A549 (cell line): ENCODE measurements around the gene SUCLA2. TPM values are rescaled to one million over a fixed set of nuclear protein-coding genes. Genes with fewer than 3 reads are reported as not detected.
A peak's percentile ranks its signal among the peaks of the same experiment; 100 is the strongest.

Experiments
- ATAC-seq, 2 experiments: fragments of 200-7000 bp in 1 of 2; fragments of >200 bp in 1 of 2; cut with Nextera tagmentation in 1 of 2; cut with Tn5 transposase in 1 of 2; 3 replicates each; pipeline versions ENCODE4 v1.8.0 to v1.9.1; 2018 to 2020; ENCODE audit warnings: mild to moderate bottlenecking in 1 of 2, moderate library complexity in 1 of 2
- CTCF ChIA-PET: fragments of 300-600 bp; sonication (Branson Sonifier 250); formaldehyde crosslinking; extraction: SDS; loops from one replicate; lab custom pipeline; 2021; ENCODE audit warnings: antibody characterized with exemption, inconsistent platforms; lab: Yijun Ruan, JAX
- POLR2A ChIA-PET: fragments of 350-600 bp; formaldehyde crosslinking; extraction: SDS; loops from one replicate; lab custom pipeline; 2021; ENCODE audit warnings: antibody characterized with exemption, inconsistent platforms; lab: Yijun Ruan, JAX
- DNase-seq, 2 experiments: peaks; one replicate each; pipeline versions ENCODE4 v3.0.0 to v3.0.0-alpha.2; 2011 to 2016; ENCODE audit warnings: low read depth in 1 of 2, low spot score in 1 of 2
- FAIRE-seq: peaks from 2 replicates; lab custom pipeline; 2011; peaks lifted over from hg19 to GRCh38; lab: Jason Lieb, UNC
- H3K27ac ChIP-seq, 2 experiments: fragments of >200 bp; sonication (Bioruptor Twin); formaldehyde crosslinking; 3 replicates each; pipeline ENCODE4 v1.5.1; 2016 to 2017
- H3K4me1 ChIP-seq: fragments of >200 bp; sonication (Bioruptor Twin); formaldehyde crosslinking; 3 replicates; pipeline ENCODE4 v1.6.1; 2016
- H3K4me2 ChIP-seq: fragments of >200 bp; sonication (Bioruptor Twin); formaldehyde crosslinking; 3 replicates; pipeline ENCODE4 v1.6.1; 2016
- H3K4me3 ChIP-seq: fragments of >200 bp; sonication (Bioruptor Twin); formaldehyde crosslinking; 3 replicates; pipeline ENCODE4 v1.5.1; 2016
- H3K9me3 ChIP-seq: fragments of >200 bp; sonication (Bioruptor Twin); formaldehyde crosslinking; 3 replicates; pipeline ENCODE4 v1.6.1; 2016
- ATOH8 ChIP-seq: fragments of 250-450 bp; sonication (Bioruptor Pico); IDR thresholded peaks from 2 replicates; pipeline ENCODE4 v1.5.0; 2020; ENCODE audit warnings: low read depth, mild to moderate bottlenecking, moderate library complexity
- BHLHE40 ChIP-seq: IDR thresholded peaks from 2 replicates; pipeline ENCODE4 v1.6.1; 2012; ENCODE audit warnings: low read depth, low read length, inconsistent platforms
- CBX8 ChIP-seq: fragments of 200-600 bp; sonication (generic); IDR thresholded peaks from 2 replicates; pipeline ENCODE4 v1.6.1; 2016
- ESRRA ChIP-seq: fragments of 150-350 bp; IDR thresholded peaks from 2 replicates; pipeline ENCODE4 v1.6.1; 2014; ENCODE audit warnings: mild to moderate bottlenecking, low read length, borderline replicate concordance
- HMGXB4 ChIP-seq: fragments of 250-450 bp; sonication (Bioruptor Pico); IDR thresholded peaks from 2 replicates; pipeline ENCODE4 v1.5.0; 2021; ENCODE audit warnings: mild to moderate bottlenecking, moderate library complexity, borderline replicate concordance
- HOXB13 ChIP-seq: fragments of 250-450 bp; sonication (Bioruptor Pico); IDR thresholded peaks from 2 replicates; pipeline ENCODE4 v1.5.0; 2020; ENCODE audit warnings: low read depth, mild to moderate bottlenecking, moderate library complexity
- KDM1A ChIP-seq: fragments of 200-600 bp; sonication (generic); IDR thresholded peaks from 2 replicates; pipeline ENCODE4 v1.6.1; 2016; ENCODE audit warnings: low read depth, mild to moderate bottlenecking
- KDM5A ChIP-seq: fragments of 200-600 bp; sonication (generic); IDR thresholded peaks from 2 replicates; pipeline ENCODE4 v1.6.1; 2016; ENCODE audit warnings: antibody characterized with exemption, mild to moderate bottlenecking
- MAZ ChIP-seq: fragments of 150-350 bp; IDR thresholded peaks from 2 replicates; pipeline ENCODE4 v1.6.1; 2014; ENCODE audit warnings: antibody characterized with exemption, low read depth, low read length, borderline replicate concordance
- PBX3 ChIP-seq: IDR thresholded peaks from 2 replicates; pipeline ENCODE4 v1.6.1; 2012
- PHF8 ChIP-seq: fragments of 200-600 bp; sonication (generic); IDR thresholded peaks from 2 replicates; pipeline ENCODE4 v1.6.1; 2016; ENCODE audit warnings: low read depth, mild to moderate bottlenecking, antibody characterized with exemption, moderate library complexity, borderline replicate concordance
- POLR2A ChIP-seq: IDR thresholded peaks from 2 replicates; pipeline ENCODE4 v1.6.1; 2012; ENCODE audit warnings: mild to moderate bottlenecking, low read length
- RAD21 ChIP-seq, 2 experiments: fragments of >200 bp in 1 of 2; sonication (Bioruptor Twin) in 1 of 2; formaldehyde crosslinking in 1 of 2; IDR thresholded peaks in 1 of 2; conservative IDR thresholded peaks in 1 of 2; 2 replicates in 1 of 2; 3 replicates in 1 of 2; pipeline ENCODE4 v1.6.1; 2012 to 2018; ENCODE audit warnings: inconsistent platforms in 1 of 2
- RNF2 ChIP-seq: fragments of 200-600 bp; sonication (generic); IDR thresholded peaks from 2 replicates; pipeline ENCODE4 v1.6.1; 2016; ENCODE audit warnings: low read depth, mild to moderate bottlenecking, antibody characterized with exemption, moderate library complexity, borderline replicate concordance
- WGBS: methylation state at CpG from one replicate; pipeline ENCODE4 v1.1.6; 2017; ENCODE audit errors: missing lambda C conversion rate; 5-methylcytosine and 5-hydroxymethylcytosine counted together
- polyA minus RNA-seq: library from RNA; depleted of rRNA, polyadenylated mRNA; stranded (reverse); fragments of >200 nt; gene quantifications from 2 replicates; pipeline ENCODE4 v1.2.3, GENCODE V29; 2011; rRNA and poly(A)+ RNA removed
- polyA plus RNA-seq, 4 experiments: library from polyadenylated mRNA; depleted of rRNA in 3 of 4; stranded (reverse); fragments of >200 nt; fragmentation: RNase III in 1 of 4; extraction: RNeasy Plus Mini Kit Qiagen cat#74134 plus additional on column Dnase treatment in 1 of 4; gene quantifications; 2 replicates in 3 of 4; 3 replicates in 1 of 4; pipeline ENCODE4 v1.2.3, GENCODE V29; 2011 to 2017
- TF ChIP-seq, protein P1 (sequence below): IDR thresholded peaks from 2 replicates; pipeline ENCODE4 v1.6.1; 2012
- TF ChIP-seq, protein P2 (sequence below): fragments of >200 bp; sonication (Bioruptor Twin); formaldehyde crosslinking; IDR thresholded peaks from 3 replicates; pipeline ENCODE4 v1.6.1; 2016

SUCLA2 gene
- polyA plus RNA-seq (2011; rRNA removed), result 62.1 and 65.4 TPM in 2 replicates
- 20.2 and 21.4 TPM in 2 replicates for polyA plus RNA-seq (2012; cell fraction: cytosol; rRNA removed)
- 10.7 and 11.7 TPM in 2 replicates for polyA plus RNA-seq (2012; cell fraction: nucleus; rRNA removed)
- 46.4 to 52.6 TPM (median 48.2 TPM) in 3 replicates for polyA plus RNA-seq (2017; fragmentation: RNase III; extraction: RNeasy Plus Mini Kit Qiagen cat#74134 plus additional on column Dnase treatment)
- polyA minus RNA-seq, result 8.9 and 12.4 TPM in 2 replicates

DNA sequence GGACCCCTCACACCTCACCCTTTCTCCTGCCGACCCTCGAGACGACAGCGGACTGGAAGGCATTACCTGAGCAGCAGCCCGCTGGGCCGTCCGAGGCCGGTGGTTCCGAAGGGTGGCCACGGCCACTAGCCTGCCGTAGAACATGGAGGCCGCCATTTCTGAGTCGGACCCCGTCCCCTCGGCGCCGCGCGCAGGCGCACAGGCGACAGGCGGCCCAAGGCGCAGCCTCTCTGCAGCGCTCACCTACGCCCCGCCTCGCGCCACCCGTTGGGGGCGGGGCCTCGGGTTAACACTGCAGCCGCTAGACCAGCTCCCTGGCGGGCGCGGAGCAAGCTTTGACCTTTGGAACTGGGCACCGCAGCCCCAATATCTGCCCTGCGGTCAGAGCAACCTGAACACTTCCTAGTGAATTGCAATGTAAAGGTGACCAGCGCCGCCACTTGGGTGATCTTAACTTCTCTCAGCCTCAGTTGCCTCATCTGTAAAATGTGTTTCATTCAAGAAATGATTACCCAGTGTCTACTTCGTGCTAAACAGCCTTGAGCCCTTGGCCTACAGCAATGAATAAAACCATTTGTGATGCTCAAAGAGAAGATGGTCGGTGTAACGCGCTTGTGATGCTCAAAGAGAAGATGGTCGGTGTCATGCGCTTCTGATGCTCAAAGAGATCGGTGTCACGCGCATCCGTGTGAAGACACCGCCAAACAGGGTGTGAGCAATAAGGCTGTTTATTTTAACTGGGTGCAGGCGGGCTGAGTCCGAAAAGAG, at the start of gene SUCLA2:
Gene SUCLA2 (minus strand): TSS at position 160 of the 768 bp plus-strand sequence. CDS start 4 bp downstream, at position 156.
- no peak for FAIRE-seq
- peak within 1 kb of the TSS; percentile 94 to 98 for H3K27ac ChIP-seq
- ATAC-seq, result peak; percentile 97 to 100
- TF ChIP-seq, protein P1, sequence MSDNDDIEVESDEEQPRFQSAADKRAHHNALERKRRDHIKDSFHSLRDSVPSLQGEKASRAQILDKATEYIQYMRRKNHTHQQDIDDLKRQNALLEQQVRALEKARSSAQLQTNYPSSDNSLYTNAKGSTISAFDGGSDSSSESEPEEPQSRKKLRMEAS, result peak; percentile 36
- TF ChIP-seq KDM5A, result peak; percentile 79; the same call in 1 of the 2 replicates
- no peak for TF ChIP-seq HMGXB4 (CRISPR knock-in tag)
- peak; percentile 90 for TF ChIP-seq KDM1A
- TF ChIP-seq ESRRA, result no peak
- 0 out of 2 replicates have a peak, but pooled peaks have one; percentile 53 for TF ChIP-seq PHF8
- peak; percentile 78 for TF ChIP-seq POLR2A
- no peak for TF ChIP-seq MAZ
- ChIA-PET POLR2A (interaction anchor here (0.6 to 2.3 kb wide), 2 partner anchors 9 to 37 kb away, joined by 5 to 16 read pairs; partner anchors contain the start of gene NUDT15), CTCF (no interaction called here)
- no peaks in the 10 kb centered on the region for H3K9me3 ChIP-seq
- WGBS, result 3% methylated on average over 20 of the region's 52 CpGs
- peaks cover 19% of the 10 kb centered on the region for H3K4me1 ChIP-seq
- DNase-seq, result peak; percentile 82 to 87
- H3K4me3 ChIP-seq, result peak within 1 kb of the TSS; percentile 91
- H3K4me2 ChIP-seq, result peak within 1 kb of the TSS; percentile 83

DNA sequence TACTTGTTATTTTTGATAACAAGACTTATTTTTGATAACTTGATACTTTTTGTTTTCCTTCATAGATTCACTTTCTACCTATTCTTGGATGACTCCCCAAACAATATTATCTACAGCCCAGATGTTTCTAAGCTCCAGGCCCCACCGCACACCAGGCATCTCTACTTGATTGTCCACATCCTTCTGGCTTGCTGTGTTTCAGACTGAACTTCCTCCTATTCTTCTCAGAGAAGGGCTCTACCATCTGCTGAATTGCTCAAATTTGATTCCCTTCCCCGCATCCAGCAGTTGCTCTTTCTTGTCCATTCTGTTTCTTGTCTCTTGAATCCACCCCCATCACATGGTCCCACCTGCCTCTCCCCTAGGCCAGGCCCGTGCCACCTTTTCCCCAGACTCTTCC, 49.5 kb upstream of the SUCLA2 start:
- no peak overlapping the region for H3K4me2 ChIP-seq
- H3K9me3 ChIP-seq, result no peaks in the 10 kb centered on the region
- no peak for DNase-seq
- ChIA-PET POLR2A (no interaction called here), CTCF (interaction anchor here (2.3 kb wide), 1 partner anchor 13 kb away, joined by 8 read pairs; the partner anchor contains the start of gene NUDT15)
- FAIRE-seq, result no peak
- ATAC-seq, result no peak
- 94% methylated on average over 3 of the region's 3 CpGs for WGBS
- no peak overlapping the region for H3K27ac ChIP-seq
- H3K4me3 ChIP-seq, result no peak overlapping the region
- no peaks in the 10 kb centered on the region for H3K4me1 ChIP-seq
- TF ChIP-seq HOXB13 (CRISPR knock-in tag) (no peak), BHLHE40 (no peak), CBX8 (no peak), RAD21 (conservative IDR thresholded peaks at IDR 0.05 in 1 of 2, IDR thresholded peaks at IDR 0.05 in 1 of 2) (no peak)

GRCh38 chr13:48043789-48044503, 42.9 kb upstream of the SUCLA2 start:
- H3K27ac ChIP-seq, result no peak overlapping the region
- FAIRE-seq, result no peak

DNA sequence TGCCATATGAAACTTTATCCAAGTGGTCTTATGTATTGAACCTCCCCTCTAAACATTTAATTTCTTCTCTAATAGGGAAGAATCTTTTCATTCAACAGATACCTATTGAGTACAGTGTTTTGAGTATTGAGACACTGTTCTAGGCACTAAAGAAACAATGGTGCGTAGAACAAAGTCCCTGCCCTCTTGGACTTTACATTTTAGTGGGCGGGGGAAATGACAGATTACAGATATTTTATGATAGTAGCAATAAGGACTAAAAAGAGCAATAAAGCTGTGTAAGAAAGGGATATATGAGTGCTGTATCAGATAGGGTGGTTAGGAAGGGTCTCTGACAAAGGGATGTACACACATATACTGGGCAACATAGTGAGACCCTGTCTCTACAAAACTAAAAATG, 41.8 kb upstream of the SUCLA2 start:
- H3K9me3 ChIP-seq, result no peaks in the 10 kb centered on the region
- TF ChIP-seq PBX3 (no peak), ATOH8 (CRISPR knock-in tag) (no peak)
- TF ChIP-seq, protein P2, sequence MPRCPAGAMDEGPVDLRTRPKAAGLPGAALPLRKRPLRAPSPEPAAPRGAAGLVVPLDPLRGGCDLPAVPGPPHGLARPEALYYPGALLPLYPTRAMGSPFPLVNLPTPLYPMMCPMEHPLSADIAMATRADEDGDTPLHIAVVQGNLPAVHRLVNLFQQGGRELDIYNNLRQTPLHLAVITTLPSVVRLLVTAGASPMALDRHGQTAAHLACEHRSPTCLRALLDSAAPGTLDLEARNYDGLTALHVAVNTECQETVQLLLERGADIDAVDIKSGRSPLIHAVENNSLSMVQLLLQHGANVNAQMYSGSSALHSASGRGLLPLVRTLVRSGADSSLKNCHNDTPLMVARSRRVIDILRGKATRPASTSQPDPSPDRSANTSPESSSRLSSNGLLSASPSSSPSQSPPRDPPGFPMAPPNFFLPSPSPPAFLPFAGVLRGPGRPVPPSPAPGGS, result no peak
- TF ChIP-seq, all 56 proteins: peak for 0
- Histone ChIP-seq H3K4me2 (no peak overlapping the region), H3K4me1 (peaks cover 11% of the 10 kb centered on the region; the same call in 2 of the 3 replicates), H3K27ac (no peak overlapping the region), H3K4me3 (no peak overlapping the region)
- 94% methylated on average over 2 of the region's 2 CpGs for WGBS
- ChIA-PET CTCF (no interaction called here), POLR2A (no interaction called here)
- ATAC-seq (no peak), FAIRE-seq (no peak), DNase-seq (no peak)

More at GRCh38 chr13:48043789-48044503, 42.9 kb upstream of the SUCLA2 start:
- Histone ChIP-seq H3K9me3 (no peaks in the 10 kb centered on the region), H3K4me2 (no peak overlapping the region), H3K4me3 (no peak overlapping the region), H3K4me1 (peaks cover 5% of the 10 kb centered on the region; the same call in 2 of the 3 replicates)
- ChIA-PET CTCF (no interaction called here), POLR2A (interaction anchor here (0.6 kb wide), 1 partner anchor 359 kb away, joined by 3 read pairs; no protein-coding TSS in a partner anchor)
- no peak for TF ChIP-seq RNF2
- ATAC-seq, result no peak; a peak in 1 of 6 replicates
- DNase-seq, result no peak
